Colonic mucosa (tissue), 4 donors: ENCODE data around the gene PIR. TPM values are rescaled to one million over a fixed set of nuclear protein-coding genes. Genes with fewer than 3 reads are reported as not detected.
A peak's percentile ranks its signal among the peaks of the same experiment; 100 is the strongest.

Experiments used
- DNase-seq: peaks from one replicate; pipeline ENCODE4 v3.0.0-alpha.2; 2020
- H3K27ac ChIP-seq: fragments of 200-600 bp; one replicate; pipeline ENCODE4 v1.8.0; 2021
- H3K27me3 ChIP-seq: fragments of 200-600 bp; one replicate; pipeline ENCODE4 v1.8.0; 2021
- H3K36me3 ChIP-seq: fragments of 200-600 bp; one replicate; pipeline ENCODE4 v1.8.0; 2021
- H3K4me1 ChIP-seq: fragments of 200-600 bp; one replicate; pipeline ENCODE4 v1.8.0; 2021; ENCODE audit warnings: mild to moderate bottlenecking
- H3K4me3 ChIP-seq: fragments of 200-600 bp; one replicate; pipeline ENCODE4 v1.8.0; 2021
- H3K9ac ChIP-seq, 2 donors: one replicate each; pipeline ENCODE4 v1.7.0; 2013; ENCODE audit warnings: control low read depth in 2 of 2, low read depth in 2 of 2, low read length in 2 of 2
- H3K9me3 ChIP-seq: fragments of 200-600 bp; one replicate; pipeline ENCODE4 v1.8.0; 2021
- CTCF ChIP-seq: fragments of 200-600 bp; IDR thresholded peaks from one replicate; pipeline ENCODE4 v1.8.0; 2022; ENCODE audit warnings: antibody characterized with exemption, mild to moderate bottlenecking
- intact Hi-C: fragments of 100-400 bp; cut with DNase I; formaldehyde crosslinking; loops from one replicate; pipeline ENCODE4 v1.14.1; 2022
- total RNA-seq, 2 donors: library from RNA; stranded (reverse); fragmentation: NEBNext Ultra II Directional in 1 of 2; extraction: Animal tissue kit (Norgen Biotek cat#: 25700) in 1 of 2; gene quantifications; one replicate each; pipeline ENCODE4 v1.2.1, GENCODE V29; 2021
- donor health status: healthy.
- donor health status: DM: no; HTN: no; CAD: no.
- donor health status: DM: no; HTN: no; CAD: no.

The PIR gene
- total RNA-seq, 2 donors from 2014 or later, result 10.3 to 20.6 TPM

- intact Hi-C loops, result loop anchor here (10.0 kb wide), 1 partner anchor 219 kb away; no protein-coding TSS in a partner anchor
Measured at GRCh38 chrX:15345976-15346375, 147.2 kb downstream of the PIR start.

DNA sequence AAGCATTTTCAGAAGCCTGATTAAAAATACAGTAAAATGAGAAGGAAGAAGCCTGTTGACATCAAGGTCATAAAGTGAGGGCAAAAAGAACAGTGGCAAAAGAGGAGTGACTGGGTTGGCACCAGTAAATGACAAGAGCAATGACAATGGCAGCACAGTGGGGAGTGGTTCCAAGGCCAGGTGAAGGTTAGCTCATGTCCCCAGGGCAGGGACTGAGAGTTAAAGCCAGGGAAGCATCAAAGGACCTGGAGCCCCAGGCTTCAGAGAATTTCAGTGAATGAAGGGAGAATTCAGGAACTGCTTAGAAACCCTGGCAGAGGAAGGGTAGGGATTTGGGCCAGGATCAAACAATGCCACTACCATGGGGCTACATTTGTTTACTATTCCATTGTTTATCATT, 149.0 kb downstream of the PIR start:
- Histone ChIP-seq H3K4me1 (no peaks in the 10 kb centered on the region), H3K27ac (no peak overlapping the region), H3K36me3 (no peaks in the 10 kb centered on the region), H3K4me3 (no peak overlapping the region), H3K9me3 (no peaks in the 10 kb centered on the region), H3K9ac (no peak overlapping the region), H3K27me3 (peaks cover 4% of the 10 kb centered on the region)
- no peak for DNase-seq
- intact Hi-C loops, result loop anchor here (10.0 kb wide), 1 partner anchor 221 kb away; no protein-coding TSS in a partner anchor
- no peak for TF ChIP-seq CTCF

More at GRCh38 chrX:15345976-15346375, 147.2 kb downstream of the PIR start:
- H3K9ac ChIP-seq, result no peak overlapping the region
- H3K9me3 ChIP-seq, result no peaks in the 10 kb centered on the region
- H3K27me3 ChIP-seq, result peaks cover 4% of the 10 kb centered on the region
- no peaks in the 10 kb centered on the region for H3K4me1 ChIP-seq
- no peak for TF ChIP-seq CTCF
- no peak overlapping the region for H3K27ac ChIP-seq
- no peaks in the 10 kb centered on the region for H3K36me3 ChIP-seq
- DNase-seq, result no peak
- H3K4me3 ChIP-seq, result no peak overlapping the region

DNA sequence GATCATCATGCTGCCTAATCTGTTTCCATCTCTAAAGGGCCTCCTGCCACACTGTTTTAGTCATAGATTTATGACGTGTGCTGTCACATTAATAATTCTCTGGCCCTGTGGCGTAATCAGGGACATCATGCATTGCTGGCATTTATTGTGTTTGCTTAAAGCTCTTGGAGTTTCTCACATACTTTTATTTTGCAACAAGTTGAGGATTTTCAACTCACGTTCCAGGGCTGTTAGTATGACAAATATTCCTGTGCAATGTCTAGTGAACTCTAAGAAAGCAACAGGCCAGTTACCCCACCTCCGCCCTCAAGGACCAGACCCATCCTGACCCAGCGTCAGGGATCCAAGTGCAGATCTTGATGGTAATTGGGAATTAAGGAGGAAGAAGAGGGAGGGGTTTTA, 150.1 kb downstream of the PIR start:
- H3K9me3 ChIP-seq, result no peaks in the 10 kb centered on the region
- H3K27ac ChIP-seq, result no peak overlapping the region
- no peak overlapping the region for H3K4me3 ChIP-seq
- no peaks in the 10 kb centered on the region for H3K36me3 ChIP-seq
- no peak for DNase-seq
- H3K9ac ChIP-seq, result no peak overlapping the region
- peaks cover 4% of the 10 kb centered on the region for H3K27me3 ChIP-seq
- no peaks in the 10 kb centered on the region for H3K4me1 ChIP-seq
- intact Hi-C loops, result loop anchor here (10.0 kb wide), 1 partner anchor 222 kb away; no protein-coding TSS in a partner anchor
- no peak for TF ChIP-seq CTCF

DNA sequence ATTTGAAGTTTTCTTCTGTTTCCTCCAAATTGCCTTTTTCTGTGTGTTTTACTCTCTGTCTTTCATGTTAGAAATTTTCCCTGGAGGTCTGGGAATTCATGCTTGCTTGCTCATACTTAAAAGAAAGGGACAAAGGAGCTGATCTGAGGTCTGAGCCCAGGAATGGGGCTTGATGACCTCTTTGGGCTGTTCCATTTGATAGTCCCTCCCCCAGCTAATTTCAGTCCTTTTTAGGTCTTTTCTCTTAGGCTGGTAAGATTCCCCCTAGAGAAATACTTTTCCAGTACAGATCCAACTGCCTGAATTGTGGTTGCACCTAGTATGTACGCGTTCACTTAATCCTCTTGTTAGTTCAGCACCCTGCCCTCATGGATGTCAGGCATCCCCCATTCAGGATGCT, 152.3 kb downstream of the PIR start:
- H3K4me3 ChIP-seq, result no peak overlapping the region
- DNase-seq, result no peak
- H3K9me3 ChIP-seq, result no peaks in the 10 kb centered on the region
- H3K9ac ChIP-seq, result no peak overlapping the region
- no peaks in the 10 kb centered on the region for H3K4me1 ChIP-seq
- H3K27me3 ChIP-seq, result peaks cover 10% of the 10 kb centered on the region
- TF ChIP-seq CTCF, result no peak
- H3K36me3 ChIP-seq, result no peaks in the 10 kb centered on the region
- no peak overlapping the region for H3K27ac ChIP-seq
- intact Hi-C loops, result loop anchor here (10.0 kb wide), 1 partner anchor 224 kb away; no protein-coding TSS in a partner anchor

DNA sequence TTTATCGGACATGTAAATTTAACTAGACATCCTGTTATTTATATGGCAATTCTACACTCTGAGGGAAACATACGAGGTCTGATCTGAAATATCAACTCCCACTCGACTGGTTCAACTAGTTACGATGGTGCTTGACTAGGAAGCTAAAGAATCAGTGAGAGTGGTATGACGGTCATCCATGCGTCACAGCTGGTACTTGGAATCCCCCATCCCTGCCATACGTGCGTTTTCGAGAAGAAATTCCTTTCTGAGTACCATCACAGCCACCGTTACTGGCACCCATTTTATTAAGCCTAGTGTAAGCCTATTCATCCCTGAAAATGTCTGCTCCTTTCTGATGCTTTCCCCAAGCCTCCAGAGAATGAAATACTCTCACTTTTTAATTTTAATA, 157.1 kb downstream of the PIR start:
- no peak overlapping the region for H3K27ac ChIP-seq
- intact Hi-C loops, result no loop called here
- H3K9ac ChIP-seq, result peak overlapping the region in 1 of 2 donors; percentile 41
- H3K36me3 ChIP-seq, result no peaks in the 10 kb centered on the region
- DNase-seq, result no peak
- no peak for TF ChIP-seq CTCF
- H3K4me1 ChIP-seq, result no peaks in the 10 kb centered on the region
- H3K27me3 ChIP-seq, result peaks cover 6% of the 10 kb centered on the region
- H3K9me3 ChIP-seq, result no peaks in the 10 kb centered on the region
- H3K4me3 ChIP-seq, result peak overlapping the region; percentile 30
